Lower leg skin (tissue), 4 donors: ENCODE data around the gene RBBP5. TPM values are rescaled to one million over a fixed set of nuclear protein-coding genes. Genes with fewer than 3 reads are reported as not detected.

Source experiments
- DNase-seq, 2 donors: peaks; one replicate each; pipeline ENCODE4 v3.0.0-alpha.2; 2019; ENCODE audit warnings: low spot score in 2 of 2
- H3K4me3 ChIP-seq: fragments of 200-600 bp; sonication (generic); 2 replicates; pipeline ENCODE4 v1.5.1; 2017; ENCODE audit warnings: mild to moderate bottlenecking, low read depth; ENCODE audit not compliant: poor library complexity, severe bottlenecking
- CTCF ChIP-seq, 3 donors: fragments of 450-650 bp; IDR thresholded peaks; one replicate each; pipeline ENCODE4 v1.5.1; 2016; ENCODE audit warnings: antibody characterized with exemption in 3 of 3, mild to moderate bottlenecking in 3 of 3, moderate library complexity in 2 of 3
- POLR2A ChIP-seq, 2 donors: fragments of 450-650 bp; IDR thresholded peaks; one replicate each; pipeline ENCODE4 v1.6.1; 2016 to 2017; ENCODE audit warnings: antibody characterized with exemption in 2 of 2, mild to moderate bottlenecking in 1 of 2, moderate library complexity in 1 of 2
- WGBS, 2 donors: methylation state at CpG; one replicate each; pipeline ENCODE4 v1.1.5; 2018; 5-methylcytosine and 5-hydroxymethylcytosine counted together
- intact Hi-C: fragments of 100-400 bp; cut with DNase I; formaldehyde crosslinking; loops from one replicate; pipeline ENCODE4 v1.15.0; 2023; ENCODE audit warnings: low total_unique reads
- total RNA-seq, 4 donors: library from RNA; depleted of rRNA; stranded (reverse); fragments of >200 nt; gene quantifications; one replicate each; pipeline ENCODE4 v1.1.0, GENCODE V29; 2016

The RBBP5 gene
- total RNA-seq, 4 donors from 2014 or later, result 16.2 to 35.8 (median 17.3) TPM

- H3K4me3 ChIP-seq, result no peak overlapping the region
- intact Hi-C loops, result loop anchor here (5.0 kb wide), 1 partner anchor 72 kb away; no protein-coding TSS in a partner anchor
- 89 to 95% methylated on average over 6 of the region's 6 CpGs for WGBS, 2 donors
- DNase-seq, result no peak
- TF ChIP-seq POLR2A (IDR thresholded peaks at IDR 0.05) (no peak), CTCF (IDR thresholded peaks at IDR 0.05) (no peak)
Observed at GRCh38 chr1:205059660-205060059, 62.1 kb downstream of the RBBP5 start.

- TF ChIP-seq POLR2A (IDR thresholded peaks at IDR 0.05) (no peak), CTCF (IDR thresholded peaks at IDR 0.05) (no peak)
- no peak overlapping the region for H3K4me3 ChIP-seq
- intact Hi-C loops, result no loop called here
- DNase-seq, result no peak
- WGBS, 2 donors, result 91 to 95% methylated on average over 12 of the region's 12 CpGs
Observed at GRCh38 chr1:205058853-205059252, 62.9 kb downstream of the RBBP5 start.

- DNase-seq, result no peak
- intact Hi-C loops, result no loop called here
- no peak for TF ChIP-seq POLR2A (IDR thresholded peaks at IDR 0.05)
- TF ChIP-seq CTCF (IDR thresholded peaks at IDR 0.05), result no peak
- H3K4me3 ChIP-seq, result no peak overlapping the region
- WGBS, 2 donors, result 88 to 93% methylated on average over 14 to 19 of the region's 19 CpGs
Observed at GRCh38 chr1:205057808-205058575, 63.8 kb downstream of the RBBP5 start.

GRCh38 chr1:205056956-205057568 lies 64.7 kb downstream of the RBBP5 start:
- WGBS, 2 donors, result 93% methylated on average over 6 of the region's 6 CpGs
- DNase-seq, result no peak
- TF ChIP-seq POLR2A (IDR thresholded peaks at IDR 0.05) (no peak), CTCF (IDR thresholded peaks at IDR 0.05) (no peak)
- H3K4me3 ChIP-seq, result no peak overlapping the region
- intact Hi-C loops, result no loop called here

- WGBS, 2 donors, result 73 to 76% methylated on average over 13 of the region's 13 CpGs
- intact Hi-C loops, result no loop called here
- no peak overlapping the region for H3K4me3 ChIP-seq
- no peak for DNase-seq
- TF ChIP-seq CTCF (IDR thresholded peaks at IDR 0.05) (no peak), POLR2A (IDR thresholded peaks at IDR 0.05) (no peak)
Observed at GRCh38 chr1:205056188-205056611, 65.6 kb downstream of the RBBP5 start.
